ENCODE results near the gene OR56B1.

GRCh38 chr11:5696210-5696609 lies 40.0 kb upstream of the OR56B1 start:
- no peak for TF ChIP-seq POLR2AphosphoS5 (IDR thresholded peaks at IDR 0.05; ENCODE audit: low read depth, low read length)
- TF ChIP-seq POLR2G (IDR thresholded peaks at IDR 0.05; ENCODE audit: low read depth, low read length): no peak
- TF ChIP-seq NR1H2 (CRISPR knock-in tag; IDR thresholded peaks at IDR 0.05; ENCODE audit: borderline replicate concordance, low read depth): no peak
- no peak for TF ChIP-seq ZNF709 (CRISPR knock-in tag; IDR thresholded peaks at IDR 0.05)

Data from HepG2 (cell line).